GM20000 (cell line): ENCODE results near the gene SH2D1B.
"Not testable (repeated sequence)": the region's sequence is repeated elsewhere in the genome, so short reads cannot be mapped to it uniquely, and the experiment has no call there.

ENCODE experiments used
- DNase-seq: peaks from one replicate; pipeline ENCODE4 v3.0.0; 2012; ENCODE audit warnings: low spot score
- TF ChIP-seq, protein P1 (sequence below): IDR thresholded peaks from 2 replicates; pipeline ENCODE4 v1.5.1; 2012; ENCODE audit warnings: mild to moderate bottlenecking, control low read depth; ENCODE audit errors: extremely low read depth, missing control alignments

Gene SH2D1B

DNA sequence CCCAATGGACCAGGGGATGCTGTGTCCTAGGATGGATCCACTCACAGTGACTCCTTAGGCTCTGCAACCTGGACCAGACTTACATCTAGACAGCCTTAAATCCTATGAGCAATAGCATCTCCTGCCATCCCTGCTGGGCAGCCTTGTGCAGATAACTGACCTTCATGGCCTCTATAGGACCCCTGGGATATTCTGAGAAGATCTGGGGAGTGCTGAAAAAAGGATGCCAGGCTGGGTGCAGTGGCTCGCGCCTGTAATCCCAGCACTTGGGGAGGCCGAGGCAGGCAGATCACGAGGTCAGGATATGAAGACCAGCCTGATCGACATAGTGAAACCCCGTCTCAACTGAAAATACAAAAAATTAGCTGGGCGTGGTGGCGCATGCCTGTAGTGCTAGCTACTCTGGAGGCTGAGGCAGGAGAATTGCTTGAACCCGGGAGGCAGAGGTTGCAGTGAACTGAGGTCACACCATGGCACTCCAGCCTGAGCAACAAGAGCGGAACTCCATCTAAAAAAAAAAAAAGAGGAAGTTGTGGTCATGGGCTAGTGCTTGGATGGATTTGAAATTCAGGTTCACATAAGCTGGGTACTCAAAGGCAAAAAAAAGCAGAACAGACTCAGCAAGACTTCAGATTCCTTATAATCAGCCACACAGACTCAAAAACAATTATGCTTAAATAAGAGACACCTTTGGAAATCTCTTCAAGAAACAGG, 10.9 kb upstream of the SH2D1B start:
- DNase-seq: no peak
- TF ChIP-seq, protein P1, sequence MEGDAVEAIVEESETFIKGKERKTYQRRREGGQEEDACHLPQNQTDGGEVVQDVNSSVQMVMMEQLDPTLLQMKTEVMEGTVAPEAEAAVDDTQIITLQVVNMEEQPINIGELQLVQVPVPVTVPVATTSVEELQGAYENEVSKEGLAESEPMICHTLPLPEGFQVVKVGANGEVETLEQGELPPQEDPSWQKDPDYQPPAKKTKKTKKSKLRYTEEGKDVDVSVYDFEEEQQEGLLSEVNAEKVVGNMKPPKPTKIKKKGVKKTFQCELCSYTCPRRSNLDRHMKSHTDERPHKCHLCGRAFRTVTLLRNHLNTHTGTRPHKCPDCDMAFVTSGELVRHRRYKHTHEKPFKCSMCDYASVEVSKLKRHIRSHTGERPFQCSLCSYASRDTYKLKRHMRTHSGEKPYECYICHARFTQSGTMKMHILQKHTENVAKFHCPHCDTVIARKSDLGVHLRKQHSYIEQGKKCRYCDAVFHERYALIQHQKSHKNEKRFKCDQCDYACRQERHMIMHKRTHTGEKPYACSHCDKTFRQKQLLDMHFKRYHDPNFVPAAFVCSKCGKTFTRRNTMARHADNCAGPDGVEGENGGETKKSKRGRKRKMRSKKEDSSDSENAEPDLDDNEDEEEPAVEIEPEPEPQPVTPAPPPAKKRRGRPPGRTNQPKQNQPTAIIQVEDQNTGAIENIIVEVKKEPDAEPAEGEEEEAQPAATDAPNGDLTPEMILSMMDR: no peak

DNA sequence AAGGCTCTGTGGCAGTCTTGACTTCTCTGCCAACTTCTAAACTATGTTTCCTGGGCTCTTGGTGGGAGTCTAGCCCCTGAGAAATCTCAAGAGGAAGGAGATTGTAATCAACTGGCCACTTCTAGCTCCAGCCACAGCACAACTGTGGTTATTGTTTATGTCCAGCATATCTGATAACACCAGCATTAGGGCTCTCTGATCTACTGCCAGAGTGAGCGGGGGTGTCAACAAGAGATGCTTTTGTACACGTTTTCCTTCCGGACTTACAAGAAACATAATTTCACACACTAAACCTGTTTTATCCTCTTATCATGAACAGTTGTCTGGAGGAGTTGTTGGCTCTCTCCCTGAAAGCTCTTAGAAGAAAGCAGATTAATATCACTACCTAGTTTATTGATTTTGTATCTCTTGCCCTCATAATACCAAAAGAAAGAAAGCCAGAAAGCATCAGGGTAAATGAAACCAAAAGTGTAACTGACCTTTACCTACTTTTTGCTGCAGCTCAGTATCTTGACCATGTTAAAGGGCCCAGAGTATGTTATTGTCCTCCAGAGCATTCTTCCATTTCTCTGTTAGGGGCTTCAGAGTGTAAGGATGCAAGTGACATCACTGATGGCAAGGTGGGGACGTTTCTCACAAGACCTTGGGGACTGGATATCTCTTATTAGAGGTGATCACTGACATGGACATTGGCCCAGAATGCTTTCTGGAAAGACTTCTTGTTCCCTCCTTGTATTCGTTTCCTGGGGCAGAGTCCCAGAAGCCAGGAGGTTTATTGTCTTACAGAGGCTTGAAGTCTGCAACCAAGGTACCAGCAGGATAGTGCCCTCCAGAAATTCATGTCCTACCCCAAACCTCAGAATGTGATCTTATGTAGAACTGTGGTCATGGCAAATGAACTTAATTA, 9.6 kb upstream of the SH2D1B start:
- no peak for DNase-seq
- TF ChIP-seq, protein P1: no peak

DNA sequence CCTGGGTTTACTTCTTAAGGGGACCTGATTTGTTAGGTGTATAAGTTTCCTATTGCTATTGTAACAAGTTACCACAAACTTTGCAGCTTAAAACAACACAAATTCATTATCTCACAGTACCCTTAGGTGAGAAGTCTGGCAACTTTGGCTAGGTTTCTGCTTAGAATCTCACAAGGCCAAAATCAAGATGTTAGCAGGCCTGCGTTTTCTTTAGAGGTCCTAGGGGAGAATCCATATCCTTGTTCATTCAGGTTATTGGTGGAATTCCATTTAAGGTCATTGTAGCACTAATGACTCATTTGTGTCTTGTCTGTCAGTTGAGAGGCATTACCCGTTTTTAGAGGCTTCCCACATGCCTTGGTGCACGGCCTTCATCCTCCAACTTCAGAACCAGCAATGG, 8.2 kb upstream of the SH2D1B start:
- no peak for DNase-seq
- TF ChIP-seq, protein P1: no peak

DNA sequence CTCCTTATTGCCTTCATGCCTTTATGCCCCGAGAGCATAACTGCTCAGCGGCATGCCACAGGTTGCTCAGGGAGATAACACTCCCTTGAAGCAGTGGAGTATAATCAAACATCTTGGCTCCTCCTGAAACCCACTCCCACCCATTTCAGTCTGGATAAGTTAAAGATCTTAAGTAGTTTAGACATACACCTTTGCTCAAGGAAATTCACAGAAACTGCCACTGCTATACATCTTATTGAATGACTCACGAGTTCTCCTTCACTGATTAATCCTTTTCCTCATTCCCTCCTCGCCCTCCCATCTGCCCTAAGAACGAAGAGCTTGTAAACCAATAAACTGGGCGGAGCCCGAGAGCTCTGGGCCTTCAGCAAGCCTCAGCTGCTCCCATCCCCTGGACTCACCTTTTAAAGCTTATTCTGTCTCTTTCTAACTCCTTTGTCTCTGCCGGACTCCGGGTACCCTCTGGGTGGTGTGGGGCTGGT, 7.6 kb upstream of the SH2D1B start:
- DNase-seq: not testable (repeated sequence)

DNA sequence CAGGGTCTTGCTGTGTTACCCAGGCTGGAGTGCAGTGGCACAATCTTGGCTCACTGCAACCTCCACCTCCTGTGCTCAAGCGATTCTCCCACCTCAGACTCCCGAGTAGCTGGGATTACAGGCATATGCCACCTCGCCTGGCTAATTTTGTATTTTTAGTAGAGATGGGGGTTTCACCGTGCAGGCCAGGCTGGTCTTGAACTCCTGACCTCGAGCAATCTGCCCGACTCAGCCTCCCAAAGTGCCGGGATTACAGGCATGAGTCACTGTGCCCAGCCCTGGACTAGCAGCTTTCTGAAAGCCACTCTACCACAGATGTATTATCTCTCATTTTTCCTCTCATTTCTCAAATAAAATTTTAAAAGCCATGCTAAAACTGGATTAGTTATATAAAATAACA, 6.6 kb upstream of the SH2D1B start:
- not testable (repeated sequence) for DNase-seq

DNA sequence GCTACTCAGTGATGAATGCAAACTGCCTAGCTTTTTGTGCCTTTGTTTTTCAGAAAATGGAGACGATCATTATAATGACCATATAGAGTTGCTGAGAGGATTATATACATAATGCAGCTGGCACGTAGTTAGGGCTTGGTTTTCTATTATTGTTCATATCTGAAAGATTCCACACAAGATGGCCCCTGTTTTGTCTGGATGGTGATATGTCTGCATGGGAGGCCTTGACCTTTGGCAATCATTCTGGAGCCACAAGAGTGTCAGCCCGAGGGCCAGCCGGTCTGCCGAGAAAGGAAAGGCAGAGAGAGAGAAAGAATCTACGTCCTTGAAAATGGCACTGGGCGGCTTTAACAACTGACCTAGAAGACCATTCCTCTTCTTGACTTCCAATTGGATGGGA, 5.7 kb upstream of the SH2D1B start:
- no peak for DNase-seq
- TF ChIP-seq, protein P1: no peak

DNA sequence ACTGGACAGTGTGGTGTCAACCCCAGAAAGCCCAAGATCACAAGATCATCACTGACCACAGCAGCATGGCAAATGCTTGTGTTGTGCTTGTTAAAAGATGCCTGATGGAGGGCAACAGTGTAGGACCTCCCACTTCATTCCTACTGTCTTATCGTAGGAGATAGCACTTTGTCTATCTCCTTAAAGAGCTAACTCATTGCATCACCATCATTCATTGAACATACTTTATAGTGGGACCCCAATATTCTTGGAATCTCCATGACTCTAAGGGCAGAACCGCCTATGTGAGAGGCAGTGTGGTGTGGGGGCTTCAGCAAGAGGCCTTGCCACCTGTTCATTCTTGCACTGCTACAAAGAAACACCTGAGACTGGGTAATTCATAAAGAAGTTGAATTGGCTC, 5.0 kb upstream of the SH2D1B start:
- TF ChIP-seq, protein P1: no peak
- DNase-seq: no peak

DNA sequence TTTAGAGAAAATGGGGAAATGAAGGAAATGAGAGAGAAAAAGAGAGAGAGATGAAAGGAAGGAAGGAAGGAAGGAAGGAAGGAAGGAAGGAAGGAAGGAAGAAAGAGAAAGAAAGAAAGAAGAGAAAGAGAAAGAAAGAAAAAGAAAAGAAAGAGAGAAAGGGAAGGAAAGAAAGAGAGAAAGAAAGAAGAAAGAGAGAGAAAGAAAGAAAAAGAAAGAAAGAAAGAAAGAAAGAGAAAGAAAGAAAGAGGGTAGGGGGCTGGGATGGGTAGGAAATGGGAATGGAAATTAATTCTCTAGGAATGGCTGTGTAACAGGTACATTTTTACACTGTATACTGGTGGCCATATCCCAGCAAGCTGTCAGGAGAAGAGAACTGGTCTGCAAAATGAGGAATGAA, 4.3 kb upstream of the SH2D1B start:
- TF ChIP-seq, protein P1: no peak
- no peak for DNase-seq
